ENCODE measurements around the gene GALNTL6.

The GALNTL6 gene

DNA sequence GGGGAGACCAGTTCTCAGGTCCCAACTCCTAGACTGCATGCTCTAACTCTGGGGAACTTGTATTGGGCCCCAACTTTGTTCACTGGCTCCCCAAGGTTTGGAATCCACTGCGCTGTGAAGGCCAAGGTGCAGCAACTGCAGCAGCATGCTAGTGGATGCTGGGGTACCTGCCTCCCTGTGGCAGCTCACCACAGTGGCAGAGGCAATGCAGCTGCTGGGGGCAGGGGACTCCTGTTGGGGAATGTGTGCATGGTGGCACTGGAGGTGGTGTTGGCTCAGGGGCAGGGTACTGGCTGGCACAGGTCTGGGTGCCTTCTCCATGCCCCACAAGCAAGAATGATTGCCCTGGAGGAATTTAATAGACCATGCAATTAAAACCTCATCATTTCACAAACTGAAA is 862.0 kb downstream of the GALNTL6 start:
- no peak overlapping the region for H3K4me3 ChIP-seq (ENCODE audit: low read depth, low read length)
- TF ChIP-seq, protein P1, sequence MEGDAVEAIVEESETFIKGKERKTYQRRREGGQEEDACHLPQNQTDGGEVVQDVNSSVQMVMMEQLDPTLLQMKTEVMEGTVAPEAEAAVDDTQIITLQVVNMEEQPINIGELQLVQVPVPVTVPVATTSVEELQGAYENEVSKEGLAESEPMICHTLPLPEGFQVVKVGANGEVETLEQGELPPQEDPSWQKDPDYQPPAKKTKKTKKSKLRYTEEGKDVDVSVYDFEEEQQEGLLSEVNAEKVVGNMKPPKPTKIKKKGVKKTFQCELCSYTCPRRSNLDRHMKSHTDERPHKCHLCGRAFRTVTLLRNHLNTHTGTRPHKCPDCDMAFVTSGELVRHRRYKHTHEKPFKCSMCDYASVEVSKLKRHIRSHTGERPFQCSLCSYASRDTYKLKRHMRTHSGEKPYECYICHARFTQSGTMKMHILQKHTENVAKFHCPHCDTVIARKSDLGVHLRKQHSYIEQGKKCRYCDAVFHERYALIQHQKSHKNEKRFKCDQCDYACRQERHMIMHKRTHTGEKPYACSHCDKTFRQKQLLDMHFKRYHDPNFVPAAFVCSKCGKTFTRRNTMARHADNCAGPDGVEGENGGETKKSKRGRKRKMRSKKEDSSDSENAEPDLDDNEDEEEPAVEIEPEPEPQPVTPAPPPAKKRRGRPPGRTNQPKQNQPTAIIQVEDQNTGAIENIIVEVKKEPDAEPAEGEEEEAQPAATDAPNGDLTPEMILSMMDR (IDR thresholded peaks at IDR 0.05; ENCODE audit: borderline replicate concordance, insufficient read depth, low read depth, low read length) = no peak

DNA sequence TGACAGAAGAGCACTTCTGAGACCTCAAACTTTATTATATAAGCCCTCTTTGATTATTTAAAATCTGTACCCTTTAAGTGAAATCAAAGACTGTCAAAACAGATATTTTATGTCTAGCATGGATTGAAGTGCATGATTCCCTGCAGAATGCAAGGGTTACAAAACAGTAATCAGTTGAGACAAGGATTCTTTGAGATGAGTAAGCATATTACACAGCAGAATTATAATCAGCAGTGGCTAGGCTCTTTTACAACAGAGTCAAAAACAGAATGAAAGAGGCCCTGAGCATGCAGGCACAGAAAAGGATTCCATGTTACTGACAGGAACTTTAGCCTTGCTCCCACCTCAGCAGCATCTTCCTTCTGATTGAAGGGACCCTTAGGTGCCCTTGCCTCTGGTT is 867.5 kb downstream of the GALNTL6 start:
- TF ChIP-seq, protein P1 (IDR thresholded peaks at IDR 0.05; ENCODE audit: borderline replicate concordance, insufficient read depth, low read depth, low read length) = no peak
- no peak overlapping the region for H3K4me3 ChIP-seq (ENCODE audit: low read depth, low read length)

DNA sequence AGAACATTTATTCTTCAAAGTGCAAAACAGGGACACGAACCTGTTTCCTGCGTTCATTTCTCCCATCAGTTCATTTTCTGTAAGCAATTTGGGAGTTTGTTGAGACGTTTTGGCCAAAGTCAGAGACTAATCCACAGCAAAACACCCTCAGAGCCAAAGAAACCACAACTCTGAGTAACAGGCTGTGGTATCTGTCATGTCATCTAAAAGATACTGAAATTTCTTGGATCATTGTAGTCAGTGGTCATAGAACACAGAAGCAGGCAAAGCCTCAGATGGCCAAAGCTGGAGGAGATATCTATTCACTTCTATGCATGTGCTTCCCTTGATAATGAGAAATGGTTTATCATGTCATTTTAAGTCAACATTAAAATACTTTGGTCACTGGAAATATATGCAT is 869.8 kb downstream of the GALNTL6 start:
- no peak overlapping the region for H3K4me3 ChIP-seq (ENCODE audit: low read depth, low read length)
- TF ChIP-seq, protein P1 (IDR thresholded peaks at IDR 0.05; ENCODE audit: borderline replicate concordance, insufficient read depth, low read depth, low read length) = no peak

DNA sequence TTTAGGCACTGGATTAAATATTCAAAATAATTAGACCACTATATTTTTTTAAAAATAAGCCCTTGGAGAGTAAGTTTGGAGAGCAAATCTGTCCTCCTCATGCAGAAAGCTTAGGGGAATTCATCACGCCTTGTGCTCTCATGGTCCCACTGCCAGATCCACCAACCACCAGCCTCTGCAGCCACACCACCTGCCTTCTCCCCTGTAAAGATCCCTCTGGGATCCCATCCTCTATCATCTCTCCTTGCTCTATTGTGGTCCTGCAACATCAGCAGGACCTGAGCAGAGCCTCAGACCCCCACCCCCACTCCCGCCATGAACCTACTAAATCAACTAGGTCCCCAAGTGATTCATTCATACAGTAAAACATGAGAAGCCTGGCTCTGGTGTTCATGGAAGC is 872.8 kb downstream of the GALNTL6 start:
- TF ChIP-seq, protein P1 (IDR thresholded peaks at IDR 0.05; ENCODE audit: borderline replicate concordance, insufficient read depth, low read depth, low read length) = no peak
- H3K4me3 ChIP-seq (ENCODE audit: low read depth, low read length) = no peak overlapping the region

DNA sequence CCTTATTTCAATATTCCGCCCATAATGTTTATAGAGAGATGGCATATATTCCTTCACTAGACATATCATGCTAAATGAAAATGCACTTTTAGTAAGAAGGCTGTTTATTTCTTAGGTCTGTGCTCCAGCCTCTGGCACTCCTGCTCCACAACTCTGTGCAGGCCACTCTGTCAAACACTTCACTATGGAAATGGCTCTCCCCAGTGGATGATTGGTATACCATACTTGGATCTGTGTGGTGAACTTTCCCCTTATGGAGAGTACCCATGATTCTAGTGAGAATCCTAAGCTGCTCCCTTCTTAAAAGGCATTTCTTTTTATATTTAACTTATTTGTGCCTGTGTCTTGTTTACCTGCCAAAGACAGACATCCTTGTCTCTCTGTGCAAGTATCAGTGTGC is 875.3 kb downstream of the GALNTL6 start:
- no peak overlapping the region for H3K4me3 ChIP-seq (ENCODE audit: low read depth, low read length)
- TF ChIP-seq, protein P1 (IDR thresholded peaks at IDR 0.05; ENCODE audit: borderline replicate concordance, insufficient read depth, low read depth, low read length) = no peak

DNA sequence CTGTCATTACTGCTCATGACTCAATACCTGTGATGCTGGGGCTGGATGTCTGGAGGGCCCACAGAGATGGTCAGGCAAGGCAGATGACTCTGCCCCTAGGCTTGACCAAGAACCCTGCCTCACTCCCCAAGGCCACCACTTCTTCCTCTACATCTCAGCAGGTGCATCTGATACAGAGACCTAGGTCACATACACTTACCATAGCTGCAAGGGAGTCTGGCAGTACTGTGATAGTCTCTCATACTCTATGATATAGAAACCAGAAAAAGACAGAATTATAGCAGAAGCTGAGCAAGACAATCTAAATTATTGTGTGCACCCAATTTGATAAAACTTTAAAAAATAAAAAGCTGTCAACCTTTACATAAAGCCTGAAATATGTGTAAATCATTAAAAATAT is 878.3 kb downstream of the GALNTL6 start:
- TF ChIP-seq, protein P1 (IDR thresholded peaks at IDR 0.05; ENCODE audit: borderline replicate concordance, insufficient read depth, low read depth, low read length) = no peak
- no peak overlapping the region for H3K4me3 ChIP-seq (ENCODE audit: low read depth, low read length)

DNA sequence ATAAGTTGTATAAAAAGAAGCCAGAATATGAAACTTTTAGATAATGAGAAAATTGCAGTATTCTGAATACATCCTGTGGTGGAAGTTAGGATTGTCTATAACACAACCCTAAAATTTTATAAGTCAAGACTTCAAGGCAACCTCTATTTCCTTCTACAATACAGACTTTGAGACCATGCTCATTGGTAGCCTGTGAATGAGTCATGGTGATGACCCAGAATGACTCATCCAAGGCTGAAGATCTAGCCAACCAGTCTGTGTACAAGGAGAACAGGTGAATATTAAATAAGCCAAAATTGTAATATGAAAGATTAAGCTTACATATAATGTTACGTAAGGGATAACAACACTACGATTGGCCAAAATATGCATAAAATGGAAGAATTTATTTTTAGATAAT is 879.5 kb downstream of the GALNTL6 start:
- H3K4me3 ChIP-seq (ENCODE audit: low read depth, low read length) = no peak overlapping the region
- TF ChIP-seq, protein P1 (IDR thresholded peaks at IDR 0.05; ENCODE audit: borderline replicate concordance, insufficient read depth, low read depth, low read length) = no peak
